Activated CD4-positive, alpha-beta T cell treated with anti-CD3 and anti-CD28 coated beads for 24 hours (primary cell): ENCODE data around the gene RTKN2.

ENCODE experiments used
- DNase-seq, 2 donors: peaks; one replicate each; pipeline ENCODE4 v3.0.0-alpha.2; 2020; ENCODE audit warnings: low read depth in 2 of 2

Gene RTKN2

GRCh38 chr10:62172465-62172864 lies 96.2 kb downstream of the RTKN2 start:
- DNase-seq: no peak

- DNase-seq: no peak
Observed at GRCh38 chr10:62171791-62172190, 96.9 kb downstream of the RTKN2 start.

GRCh38 chr10:62170732-62171131 lies 97.9 kb downstream of the RTKN2 start:
- no peak for DNase-seq

- DNase-seq: no peak
Observed at GRCh38 chr10:62166331-62167131, 102.1 kb downstream of the RTKN2 start.

- DNase-seq: no peak
Observed at GRCh38 chr10:62165803-62166202, 102.8 kb downstream of the RTKN2 start.

- DNase-seq: no peak
Observed at GRCh38 chr10:62163024-62163423, 105.6 kb downstream of the RTKN2 start.

GRCh38 chr10:62162261-62162981 lies 106.2 kb downstream of the RTKN2 start:
- DNase-seq: no peak

- DNase-seq: no peak
Observed at GRCh38 chr10:62159351-62159750, 109.3 kb downstream of the RTKN2 start.

- DNase-seq: no peak
Observed at GRCh38 chr10:62157601-62158000, 111.0 kb downstream of the RTKN2 start.

GRCh38 chr10:62155054-62155680 lies 113.5 kb downstream of the RTKN2 start:
- DNase-seq: no peak

- no peak for DNase-seq
Observed at GRCh38 chr10:62154231-62154630, 114.4 kb downstream of the RTKN2 start.

- DNase-seq: no peak
Observed at GRCh38 chr10:62153191-62153590, 115.5 kb downstream of the RTKN2 start.

- DNase-seq: no peak
Observed at GRCh38 chr10:62149621-62150020, 119.0 kb downstream of the RTKN2 start.

- no peak for DNase-seq
Observed at GRCh38 chr10:62148155-62148554, 120.5 kb downstream of the RTKN2 start.

GRCh38 chr10:62147425-62147824 lies 121.2 kb downstream of the RTKN2 start:
- no peak for DNase-seq

GRCh38 chr10:62136931-62137330 lies 131.7 kb downstream of the RTKN2 start:
- no peak for DNase-seq

- DNase-seq: no peak
Observed at GRCh38 chr10:62133618-62134017, 135.0 kb downstream of the RTKN2 start.
